HUES6 (cell line): ENCODE data around the gene ICE1.

Experiments
- H3K27ac ChIP-seq: 2 replicates; pipeline ENCODE4 v1.7.0; 2013; ENCODE audit warnings: low read depth, mild to moderate bottlenecking, low read length, inconsistent platforms
- H3K27me3 ChIP-seq: 2 replicates; pipeline ENCODE4 v1.6.1; 2013; ENCODE audit warnings: low read length; ENCODE audit not compliant: control insufficient read depth, insufficient read depth
- H3K36me3 ChIP-seq: 2 replicates; pipeline ENCODE4 v1.6.1; 2013; ENCODE audit warnings: low read length; ENCODE audit not compliant: control insufficient read depth, insufficient read depth
- H3K4me1 ChIP-seq: 2 replicates; pipeline ENCODE4 v1.6.1; 2013; ENCODE audit warnings: low read length; ENCODE audit not compliant: control insufficient read depth, insufficient read depth
- H3K4me3 ChIP-seq: 2 replicates; pipeline ENCODE4 v1.5.1; 2013; ENCODE audit warnings: low read depth, low read length
- H3K9ac ChIP-seq: one replicate; pipeline ENCODE4 v1.6.1; 2013; ENCODE audit warnings: mild to moderate bottlenecking, low read length
- H3K9me3 ChIP-seq: 2 replicates; pipeline ENCODE4 v1.6.1; 2013; ENCODE audit warnings: low read depth, low read length; ENCODE audit not compliant: control insufficient read depth, insufficient read depth

The ICE1 gene

DNA sequence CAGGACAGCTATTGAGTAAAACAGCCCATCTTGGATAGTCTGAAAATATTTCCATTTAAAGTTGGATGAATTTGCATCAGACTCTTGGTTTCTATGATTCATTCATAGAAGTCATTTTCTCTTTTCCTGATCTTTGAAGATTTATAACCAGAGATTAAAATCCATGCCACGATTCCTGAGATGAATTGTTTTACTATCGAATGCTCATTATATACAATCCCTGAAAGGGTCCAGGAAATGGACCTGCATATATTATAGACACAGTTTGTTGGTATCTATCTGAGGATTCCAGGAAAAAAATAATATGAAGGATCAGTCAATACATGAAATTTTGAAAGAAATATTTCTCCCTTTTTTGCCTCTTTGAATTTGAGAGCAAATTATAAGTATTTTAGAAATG lies 99.0 kb downstream of the ICE1 start:
- Histone ChIP-seq H3K36me3 (no peaks in the 10 kb centered on the region), H3K27me3 (no peaks in the 10 kb centered on the region), H3K27ac (peak overlapping the region; percentile 92), H3K4me1 (peaks cover 25% of the 10 kb centered on the region), H3K9ac (peak overlapping the region; percentile 75), H3K4me3 (no peak overlapping the region), H3K9me3 (peaks cover 3% of the 10 kb centered on the region; the same call in 1 of the 2 replicates)

DNA sequence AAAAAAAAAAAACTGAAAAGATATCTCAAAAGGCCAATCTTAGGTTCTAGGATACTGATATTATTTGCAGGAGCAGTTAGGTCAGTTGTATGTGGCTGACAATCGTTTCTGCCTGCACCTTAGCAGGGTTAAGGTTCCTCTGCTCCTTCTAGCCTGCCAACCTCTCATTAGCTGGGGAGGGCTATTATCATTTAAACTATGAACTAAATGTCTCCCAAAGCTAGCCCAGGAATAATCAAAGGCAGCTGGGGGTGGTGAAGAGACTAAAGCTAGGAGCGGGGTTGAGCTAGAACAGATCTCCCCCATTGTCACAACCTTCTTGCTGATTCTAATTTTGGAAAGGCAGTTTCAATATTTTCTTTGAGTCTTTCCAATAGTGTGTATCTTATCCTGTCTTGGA lies 99.9 kb downstream of the ICE1 start:
- H3K4me3 ChIP-seq: no peak overlapping the region
- H3K9ac ChIP-seq: peak overlapping the region; percentile 53
- H3K27ac ChIP-seq: peak overlapping the region; percentile 92
- H3K4me1 ChIP-seq: peaks cover 25% of the 10 kb centered on the region
- H3K36me3 ChIP-seq: no peaks in the 10 kb centered on the region
- no peaks in the 10 kb centered on the region for H3K27me3 ChIP-seq
- peaks cover 11% of the 10 kb centered on the region for H3K9me3 ChIP-seq

DNA sequence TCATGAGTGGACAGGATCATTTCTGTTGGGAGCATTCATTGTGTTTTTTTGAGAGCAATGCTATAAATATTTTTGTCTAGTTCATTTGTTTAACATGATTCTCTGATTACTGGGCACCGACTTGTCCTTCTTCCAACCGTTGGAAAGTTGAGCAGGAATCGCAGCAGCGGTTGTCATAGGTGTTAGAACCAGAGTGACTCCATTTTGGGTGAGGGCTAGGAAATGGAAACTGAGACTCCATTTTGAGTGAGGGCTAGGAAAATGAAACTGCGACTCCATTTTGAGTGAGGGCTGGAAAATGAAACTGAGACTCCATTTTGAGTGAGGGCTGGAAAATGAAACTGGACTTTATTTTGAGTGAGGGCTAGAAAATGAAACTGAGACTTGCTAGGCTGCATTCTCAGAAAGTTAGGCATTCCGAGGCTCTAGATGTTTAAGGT lies 100.6 kb downstream of the ICE1 start:
- no peaks in the 10 kb centered on the region for H3K27me3 ChIP-seq
- H3K9ac ChIP-seq: no peak overlapping the region
- H3K4me1 ChIP-seq: peaks cover 25% of the 10 kb centered on the region
- H3K27ac ChIP-seq: peak overlapping the region; percentile 92; the same call in 1 of the 2 replicates
- no peaks in the 10 kb centered on the region for H3K36me3 ChIP-seq
- H3K9me3 ChIP-seq: peaks cover 15% of the 10 kb centered on the region
- H3K4me3 ChIP-seq: no peak overlapping the region

DNA sequence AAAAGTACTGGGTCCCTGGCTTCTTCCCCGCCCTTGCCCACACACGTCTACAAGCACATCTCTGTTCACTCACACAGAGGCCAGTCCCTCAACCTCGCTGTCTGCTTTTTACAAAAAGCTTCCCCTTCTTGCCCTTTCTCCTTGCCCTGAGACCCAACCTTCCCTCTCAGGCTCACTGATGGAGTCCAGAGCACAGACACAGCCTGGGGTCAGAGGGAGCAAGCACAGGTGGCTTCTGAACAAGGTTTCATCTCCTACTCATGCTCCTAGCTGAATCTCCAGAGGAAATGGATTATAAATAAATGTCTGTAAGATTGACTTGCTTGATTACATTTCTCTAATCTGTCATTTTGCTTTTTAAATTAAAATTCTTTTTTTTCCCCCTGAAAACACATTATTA lies 101.8 kb downstream of the ICE1 start:
- Histone ChIP-seq H3K36me3 (no peaks in the 10 kb centered on the region), H3K4me1 (peaks cover 25% of the 10 kb centered on the region), H3K4me3 (no peak overlapping the region), H3K27me3 (no peaks in the 10 kb centered on the region), H3K9ac (no peak overlapping the region), H3K27ac (no peak overlapping the region), H3K9me3 (peaks cover 19% of the 10 kb centered on the region)

DNA sequence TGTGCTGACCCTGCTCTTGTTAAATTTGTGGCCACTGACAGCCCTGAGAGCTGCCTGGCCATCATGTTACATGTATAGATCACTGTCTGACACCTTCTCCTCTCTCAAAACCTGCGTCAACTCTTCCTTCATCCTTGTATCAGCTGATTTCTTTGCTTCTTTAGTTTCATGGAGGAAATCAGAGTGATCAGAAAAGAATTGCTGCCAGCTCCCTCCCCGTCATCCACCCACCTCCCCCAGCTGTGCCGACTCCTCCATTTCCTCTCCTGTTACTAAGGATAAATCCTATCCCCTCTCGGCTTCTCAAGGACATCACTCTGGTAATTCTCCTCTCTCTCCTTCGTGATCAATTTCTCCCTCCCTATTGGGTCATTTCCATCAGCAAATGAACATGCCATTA lies 108.9 kb downstream of the ICE1 start:
- no peak overlapping the region for H3K9ac ChIP-seq
- H3K27ac ChIP-seq: no peak overlapping the region
- peaks cover 17% of the 10 kb centered on the region for H3K9me3 ChIP-seq
- H3K36me3 ChIP-seq: no peaks in the 10 kb centered on the region
- H3K4me1 ChIP-seq: peaks cover 5% of the 10 kb centered on the region; the same call in 1 of the 2 replicates
- no peak overlapping the region for H3K4me3 ChIP-seq
- H3K27me3 ChIP-seq: peaks cover 14% of the 10 kb centered on the region

DNA sequence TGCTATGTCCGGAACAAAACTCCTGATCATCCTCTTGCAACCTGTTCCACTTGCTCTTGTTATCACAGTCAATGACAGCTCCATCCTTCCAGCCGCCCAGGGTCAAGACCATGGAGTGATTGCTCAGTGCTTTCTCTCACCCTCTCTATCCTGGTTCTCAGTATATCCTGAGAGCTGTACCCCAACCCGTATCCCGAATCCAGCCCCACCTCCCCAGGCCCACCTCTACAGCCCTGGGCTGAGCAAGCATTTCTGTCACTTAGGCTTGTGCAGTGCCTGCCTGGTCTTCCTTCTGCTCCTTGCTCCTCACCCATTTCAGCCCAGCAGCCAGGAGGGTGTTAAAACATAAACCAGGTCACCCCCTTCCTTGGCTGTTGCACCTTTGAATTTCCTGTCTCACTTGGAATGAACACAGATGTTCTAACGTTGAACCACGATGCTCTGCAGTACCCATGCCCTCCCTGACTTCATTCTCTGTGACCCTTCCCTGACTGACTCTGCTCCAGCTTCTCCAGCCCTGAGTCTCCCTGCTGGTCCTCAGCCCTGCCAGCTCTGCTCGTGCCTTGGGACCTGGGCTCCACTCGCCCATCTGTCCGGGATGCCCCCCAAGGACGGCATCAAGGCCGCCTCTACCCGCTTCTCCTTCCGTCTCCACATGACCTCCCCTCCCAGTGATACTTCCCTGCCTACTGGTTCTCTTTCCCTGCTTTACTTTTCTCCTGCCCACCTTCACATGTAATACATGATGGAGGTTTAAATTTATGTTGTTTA lies 110.0 kb downstream of the ICE1 start:
- Histone ChIP-seq H3K9ac (no peak overlapping the region), H3K4me1 (peaks cover 5% of the 10 kb centered on the region; the same call in 1 of the 2 replicates), H3K9me3 (peaks cover 6% of the 10 kb centered on the region; the same call in 1 of the 2 replicates), H3K27ac (no peak overlapping the region), H3K36me3 (no peaks in the 10 kb centered on the region), H3K27me3 (peaks cover 14% of the 10 kb centered on the region), H3K4me3 (no peak overlapping the region)

DNA sequence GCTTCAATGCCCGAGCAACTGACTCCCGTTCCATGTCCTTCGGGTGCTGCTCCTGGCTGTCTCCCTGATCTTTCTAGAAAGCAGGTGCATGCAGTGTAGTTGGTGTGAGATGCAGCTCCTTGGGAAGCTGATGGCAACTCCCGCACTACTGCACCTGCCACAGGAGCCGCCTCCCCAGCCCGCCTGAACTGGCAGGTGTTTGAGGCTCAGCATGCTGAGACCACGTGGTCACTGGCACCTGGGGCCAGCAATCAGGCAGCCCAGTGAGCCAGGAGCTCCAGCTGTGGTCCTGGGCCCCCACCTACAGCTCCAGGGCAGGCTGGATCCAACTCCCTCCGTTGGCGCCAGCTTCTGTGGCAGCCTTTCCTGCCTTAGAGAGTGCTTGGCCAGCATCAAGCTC lies 111.5 kb downstream of the ICE1 start:
- Histone ChIP-seq H3K4me3 (no peak overlapping the region), H3K36me3 (no peaks in the 10 kb centered on the region), H3K27me3 (peaks cover 14% of the 10 kb centered on the region), H3K4me1 (peaks cover 6% of the 10 kb centered on the region; the same call in 1 of the 2 replicates), H3K9ac (no peak overlapping the region), H3K9me3 (peaks cover 1% of the 10 kb centered on the region; the same call in 1 of the 2 replicates), H3K27ac (no peak overlapping the region)

DNA sequence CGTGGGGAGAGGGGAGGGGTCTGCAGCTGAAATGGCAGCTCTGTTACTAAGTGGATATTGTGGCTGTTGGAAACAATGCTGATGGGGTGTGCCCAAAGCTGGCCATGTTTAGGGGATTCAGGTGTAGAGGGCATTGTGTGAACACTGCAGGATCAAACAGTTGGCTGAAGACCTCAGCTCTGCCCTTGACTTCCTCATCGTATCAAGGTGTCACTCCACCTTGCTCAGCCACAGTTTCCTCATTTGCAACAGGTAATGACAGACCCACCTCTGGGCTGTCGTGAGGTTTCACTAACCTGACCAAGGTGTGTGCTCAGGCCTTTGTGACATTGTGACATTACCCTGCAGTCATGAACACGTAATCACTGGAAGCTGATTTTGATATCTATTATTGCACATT lies 111.9 kb downstream of the ICE1 start:
- H3K36me3 ChIP-seq: no peaks in the 10 kb centered on the region
- no peak overlapping the region for H3K4me3 ChIP-seq
- H3K27ac ChIP-seq: no peak overlapping the region
- peaks cover 7% of the 10 kb centered on the region; the same call in 1 of the 2 replicates for H3K4me1 ChIP-seq
- H3K9ac ChIP-seq: no peak overlapping the region
- H3K9me3 ChIP-seq: no peaks in the 10 kb centered on the region
- peaks cover 14% of the 10 kb centered on the region for H3K27me3 ChIP-seq

DNA sequence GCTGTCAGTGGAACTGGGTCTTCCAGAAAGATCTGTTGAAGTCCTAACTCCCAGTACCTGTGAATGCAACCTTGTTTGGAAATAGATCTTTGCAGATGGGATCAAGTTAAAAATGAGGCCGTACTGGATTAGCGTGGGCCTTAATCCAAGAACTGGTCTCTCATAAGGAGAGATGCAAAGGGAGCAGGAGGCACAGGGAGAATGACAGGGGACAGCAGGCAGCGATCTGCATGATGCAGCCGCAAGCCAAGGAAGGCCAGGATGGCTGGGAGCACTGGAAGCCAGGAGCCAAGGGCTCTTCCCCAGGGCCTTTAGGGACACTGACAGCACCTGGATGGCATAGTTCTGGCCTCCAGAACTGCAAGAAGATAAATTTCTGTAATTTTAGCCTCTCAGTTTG lies 114.4 kb downstream of the ICE1 start:
- H3K27ac ChIP-seq: no peak overlapping the region

DNA sequence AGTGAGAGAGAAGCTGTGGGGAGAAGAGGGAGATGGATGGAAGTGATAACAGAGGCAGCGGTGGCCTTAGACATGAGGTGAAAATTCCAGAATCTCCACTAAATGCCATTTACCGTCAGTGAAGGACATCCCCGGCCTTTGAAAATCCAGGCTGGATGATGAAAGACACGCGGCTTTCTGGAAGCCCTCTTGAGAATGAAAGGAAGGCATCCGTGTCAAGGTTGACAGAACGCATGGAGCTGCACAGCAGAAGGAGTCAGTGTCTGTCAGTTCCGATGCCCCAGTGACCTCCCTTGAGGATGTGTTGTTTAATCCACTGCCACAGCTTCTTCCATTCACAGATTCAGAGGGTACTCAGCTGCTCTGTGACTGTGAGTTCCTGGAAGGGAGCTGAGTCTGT lies 114.9 kb downstream of the ICE1 start:
- Histone ChIP-seq H3K4me3 (no peak overlapping the region), H3K36me3 (no peaks in the 10 kb centered on the region), H3K4me1 (peaks cover 7% of the 10 kb centered on the region), H3K27ac (no peak overlapping the region), H3K9ac (no peak overlapping the region), H3K27me3 (peaks cover 12% of the 10 kb centered on the region), H3K9me3 (no peaks in the 10 kb centered on the region)

More for the DNA sequence above, 114.4 kb downstream of the ICE1 start:
- Histone ChIP-seq H3K36me3 (no peaks in the 10 kb centered on the region), H3K4me3 (no peak overlapping the region), H3K27me3 (peaks cover 14% of the 10 kb centered on the region), H3K9ac (no peak overlapping the region), H3K9me3 (no peaks in the 10 kb centered on the region), H3K4me1 (peaks cover 6% of the 10 kb centered on the region)

DNA sequence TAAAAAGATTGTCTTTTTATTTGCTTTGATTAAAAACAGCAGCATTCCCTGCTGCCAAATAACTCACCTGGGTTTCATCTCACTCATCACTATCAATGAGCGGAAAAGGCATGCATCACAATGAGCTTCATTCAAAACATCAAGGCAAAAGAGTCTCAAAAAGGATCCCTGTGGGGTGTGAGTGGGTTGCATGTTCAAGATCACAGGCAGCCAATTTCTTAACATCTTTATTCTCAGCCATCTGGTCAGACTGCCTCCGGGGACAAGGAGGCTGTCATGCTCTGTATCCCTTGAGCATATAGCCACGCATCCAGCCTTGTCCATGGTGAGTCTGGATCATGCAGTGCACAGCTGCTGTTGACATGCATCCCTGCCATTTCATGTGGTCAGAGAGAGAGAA lies 117.1 kb downstream of the ICE1 start:
- H3K36me3 ChIP-seq: no peaks in the 10 kb centered on the region
- 0 out of 2 replicates have a peak, but pooled peaks cover 2% of the 10 kb centered on the region for H3K27me3 ChIP-seq
- H3K4me1 ChIP-seq: peaks cover 16% of the 10 kb centered on the region
- no peaks in the 10 kb centered on the region for H3K9me3 ChIP-seq
- H3K27ac ChIP-seq: no peak overlapping the region
- H3K9ac ChIP-seq: no peak overlapping the region
- H3K4me3 ChIP-seq: no peak overlapping the region
